ENCODE measurements around the gene ZNF611. TPM values are rescaled to one million over a fixed set of nuclear protein-coding genes. Genes with fewer than 3 reads are reported as not detected.

ZNF611 gene
- total RNA-seq, 1 experiment from 2014 or later: 22.4 TPM

DNA sequence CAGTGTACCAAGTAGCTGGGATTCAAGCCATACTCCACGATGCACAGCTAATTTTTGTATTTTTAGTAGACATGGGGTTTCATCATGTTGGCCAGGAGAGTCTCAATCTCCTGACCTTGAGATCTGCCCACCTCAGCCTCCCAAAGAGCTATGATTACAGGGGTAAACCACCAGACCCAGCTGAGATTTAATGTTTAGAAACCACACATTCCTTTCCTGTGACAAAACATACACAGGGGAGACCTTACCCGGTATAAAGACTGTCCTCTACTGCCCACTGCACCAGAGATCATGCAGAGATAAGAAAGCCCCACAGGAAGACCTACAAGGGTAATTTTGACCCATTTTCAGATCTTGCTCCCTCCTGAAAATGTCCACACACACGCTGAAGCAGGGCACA lies 73.9 kb downstream of the ZNF611 start:
- ATAC-seq (no peak), DNase-seq (ENCODE audit: low spot score) (no peak)
- H3K4me3 Mint-ChIP-seq: no peak overlapping the region

DNA sequence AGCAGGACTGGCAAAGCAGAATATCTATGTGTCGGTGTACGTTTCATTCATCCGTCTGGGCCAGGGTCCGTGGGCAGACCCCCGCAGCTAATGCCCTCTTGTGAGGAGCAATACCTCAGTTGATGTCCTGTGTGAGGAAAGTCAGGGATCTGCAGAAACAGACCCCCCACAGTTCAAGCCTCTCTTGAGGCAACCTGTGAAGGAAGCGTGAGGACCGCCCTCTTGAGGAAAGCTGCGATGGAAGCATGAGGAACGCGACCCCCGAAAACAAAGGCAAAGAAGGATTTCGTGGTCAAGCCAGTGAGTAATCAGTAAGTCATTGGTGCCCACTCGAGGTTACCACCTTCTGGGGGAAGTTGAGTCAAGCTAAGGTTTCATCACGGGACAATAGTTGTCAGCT lies 75.8 kb downstream of the ZNF611 start:
- ATAC-seq: peak; percentile 64
- H3K4me3 Mint-ChIP-seq: no peak overlapping the region
- H3K36me3 Mint-ChIP-seq: peaks cover 11% of the 10 kb centered on the region
- ChIA-PET POLR2A (no interaction called here), CTCF (interaction anchor here (0.5 to 1.5 kb wide), 8 partner anchors 9 to 315 kb away, joined by 3 to 4 read pairs (median 3); no protein-coding TSS in a partner anchor)
- no peaks in the 10 kb centered on the region for H3K9me3 Mint-ChIP-seq
- no peak overlapping the region; the same call in 1 of the 2 replicates for H3K27ac Mint-ChIP-seq
- peaks cover 12% of the 10 kb centered on the region for H3K4me1 Mint-ChIP-seq
- DNase-seq (ENCODE audit: low spot score): peak; percentile 32
- peaks cover 23% of the 10 kb centered on the region for H3K27me3 Mint-ChIP-seq (ENCODE audit: low read depth)
- TF ChIP-seq, protein P1, sequence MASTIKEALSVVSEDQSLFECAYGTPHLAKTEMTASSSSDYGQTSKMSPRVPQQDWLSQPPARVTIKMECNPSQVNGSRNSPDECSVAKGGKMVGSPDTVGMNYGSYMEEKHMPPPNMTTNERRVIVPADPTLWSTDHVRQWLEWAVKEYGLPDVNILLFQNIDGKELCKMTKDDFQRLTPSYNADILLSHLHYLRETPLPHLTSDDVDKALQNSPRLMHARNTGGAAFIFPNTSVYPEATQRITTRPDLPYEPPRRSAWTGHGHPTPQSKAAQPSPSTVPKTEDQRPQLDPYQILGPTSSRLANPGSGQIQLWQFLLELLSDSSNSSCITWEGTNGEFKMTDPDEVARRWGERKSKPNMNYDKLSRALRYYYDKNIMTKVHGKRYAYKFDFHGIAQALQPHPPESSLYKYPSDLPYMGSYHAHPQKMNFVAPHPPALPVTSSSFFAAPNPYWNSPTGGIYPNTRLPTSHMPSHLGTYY (CRISPR knock-in tag; IDR thresholded peaks at IDR 0.05): no peak
- no peak for TF ChIP-seq ZBTB21 (CRISPR knock-in tag; IDR thresholded peaks at IDR 0.05; ENCODE audit: borderline replicate concordance)
- TF ChIP-seq, protein P2, sequence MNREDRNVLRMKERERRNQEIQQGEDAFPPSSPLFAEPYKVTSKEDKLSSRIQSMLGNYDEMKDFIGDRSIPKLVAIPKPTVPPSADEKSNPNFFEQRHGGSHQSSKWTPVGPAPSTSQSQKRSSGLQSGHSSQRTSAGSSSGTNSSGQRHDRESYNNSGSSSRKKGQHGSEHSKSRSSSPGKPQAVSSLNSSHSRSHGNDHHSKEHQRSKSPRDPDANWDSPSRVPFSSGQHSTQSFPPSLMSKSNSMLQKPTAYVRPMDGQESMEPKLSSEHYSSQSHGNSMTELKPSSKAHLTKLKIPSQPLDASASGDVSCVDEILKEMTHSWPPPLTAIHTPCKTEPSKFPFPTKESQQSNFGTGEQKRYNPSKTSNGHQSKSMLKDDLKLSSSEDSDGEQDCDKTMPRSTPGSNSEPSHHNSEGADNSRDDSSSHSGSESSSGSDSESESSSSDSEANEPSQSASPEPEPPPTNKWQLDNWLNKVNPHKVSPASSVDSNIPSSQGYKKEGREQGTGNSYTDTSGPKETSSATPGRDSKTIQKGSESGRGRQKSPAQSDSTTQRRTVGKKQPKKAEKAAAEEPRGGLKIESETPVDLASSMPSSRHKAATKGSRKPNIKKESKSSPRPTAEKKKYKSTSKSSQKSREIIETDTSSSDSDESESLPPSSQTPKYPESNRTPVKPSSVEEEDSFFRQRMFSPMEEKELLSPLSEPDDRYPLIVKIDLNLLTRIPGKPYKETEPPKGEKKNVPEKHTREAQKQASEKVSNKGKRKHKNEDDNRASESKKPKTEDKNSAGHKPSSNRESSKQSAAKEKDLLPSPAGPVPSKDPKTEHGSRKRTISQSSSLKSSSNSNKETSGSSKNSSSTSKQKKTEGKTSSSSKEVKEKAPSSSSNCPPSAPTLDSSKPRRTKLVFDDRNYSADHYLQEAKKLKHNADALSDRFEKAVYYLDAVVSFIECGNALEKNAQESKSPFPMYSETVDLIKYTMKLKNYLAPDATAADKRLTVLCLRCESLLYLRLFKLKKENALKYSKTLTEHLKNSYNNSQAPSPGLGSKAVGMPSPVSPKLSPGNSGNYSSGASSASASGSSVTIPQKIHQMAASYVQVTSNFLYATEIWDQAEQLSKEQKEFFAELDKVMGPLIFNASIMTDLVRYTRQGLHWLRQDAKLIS (CRISPR knock-in tag; IDR thresholded peaks at IDR 0.05; ENCODE audit: borderline replicate concordance): no peak

More for the DNA sequence above, 73.9 kb downstream of the ZNF611 start:
- Mint-ChIP-seq H3K4me1 (peaks cover 28% of the 10 kb centered on the region), H3K36me3 (no peaks in the 10 kb centered on the region), H3K27me3 (ENCODE audit: low read depth) (peaks cover 23% of the 10 kb centered on the region), H3K9me3 (no peaks in the 10 kb centered on the region), H3K27ac (no peak overlapping the region)
- ChIA-PET POLR2A (no interaction called here), CTCF (interaction anchor here (0.8 kb wide), 1 partner anchor 128 kb away, joined by 3 read pairs; no protein-coding TSS in a partner anchor)
- TF ChIP-seq, protein P3, sequence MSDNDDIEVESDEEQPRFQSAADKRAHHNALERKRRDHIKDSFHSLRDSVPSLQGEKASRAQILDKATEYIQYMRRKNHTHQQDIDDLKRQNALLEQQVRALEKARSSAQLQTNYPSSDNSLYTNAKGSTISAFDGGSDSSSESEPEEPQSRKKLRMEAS (CRISPR knock-in tag; IDR thresholded peaks at IDR 0.05): no peak
- TF ChIP-seq KAT7 (CRISPR knock-in tag; IDR thresholded peaks at IDR 0.05; ENCODE audit: borderline replicate concordance): no peak
- TF ChIP-seq, protein P4, sequence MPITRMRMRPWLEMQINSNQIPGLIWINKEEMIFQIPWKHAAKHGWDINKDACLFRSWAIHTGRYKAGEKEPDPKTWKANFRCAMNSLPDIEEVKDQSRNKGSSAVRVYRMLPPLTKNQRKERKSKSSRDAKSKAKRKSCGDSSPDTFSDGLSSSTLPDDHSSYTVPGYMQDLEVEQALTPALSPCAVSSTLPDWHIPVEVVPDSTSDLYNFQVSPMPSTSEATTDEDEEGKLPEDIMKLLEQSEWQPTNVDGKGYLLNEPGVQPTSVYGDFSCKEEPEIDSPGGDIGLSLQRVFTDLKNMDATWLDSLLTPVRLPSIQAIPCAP (CRISPR knock-in tag; IDR thresholded peaks at IDR 0.05): no peak
- no peak for TF ChIP-seq GTF2I (CRISPR knock-in tag; conservative IDR thresholded peaks at IDR 0.05)
- TF ChIP-seq TP53 (CRISPR knock-in tag; IDR thresholded peaks at IDR 0.05): no peak
- TF ChIP-seq HMGA2 (CRISPR knock-in tag; IDR thresholded peaks at IDR 0.05): no peak
- TF ChIP-seq, protein P5, sequence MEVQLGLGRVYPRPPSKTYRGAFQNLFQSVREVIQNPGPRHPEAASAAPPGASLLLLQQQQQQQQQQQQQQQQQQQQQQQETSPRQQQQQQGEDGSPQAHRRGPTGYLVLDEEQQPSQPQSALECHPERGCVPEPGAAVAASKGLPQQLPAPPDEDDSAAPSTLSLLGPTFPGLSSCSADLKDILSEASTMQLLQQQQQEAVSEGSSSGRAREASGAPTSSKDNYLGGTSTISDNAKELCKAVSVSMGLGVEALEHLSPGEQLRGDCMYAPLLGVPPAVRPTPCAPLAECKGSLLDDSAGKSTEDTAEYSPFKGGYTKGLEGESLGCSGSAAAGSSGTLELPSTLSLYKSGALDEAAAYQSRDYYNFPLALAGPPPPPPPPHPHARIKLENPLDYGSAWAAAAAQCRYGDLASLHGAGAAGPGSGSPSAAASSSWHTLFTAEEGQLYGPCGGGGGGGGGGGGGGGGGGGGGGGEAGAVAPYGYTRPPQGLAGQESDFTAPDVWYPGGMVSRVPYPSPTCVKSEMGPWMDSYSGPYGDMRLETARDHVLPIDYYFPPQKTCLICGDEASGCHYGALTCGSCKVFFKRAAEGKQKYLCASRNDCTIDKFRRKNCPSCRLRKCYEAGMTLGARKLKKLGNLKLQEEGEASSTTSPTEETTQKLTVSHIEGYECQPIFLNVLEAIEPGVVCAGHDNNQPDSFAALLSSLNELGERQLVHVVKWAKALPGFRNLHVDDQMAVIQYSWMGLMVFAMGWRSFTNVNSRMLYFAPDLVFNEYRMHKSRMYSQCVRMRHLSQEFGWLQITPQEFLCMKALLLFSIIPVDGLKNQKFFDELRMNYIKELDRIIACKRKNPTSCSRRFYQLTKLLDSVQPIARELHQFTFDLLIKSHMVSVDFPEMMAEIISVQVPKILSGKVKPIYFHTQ (CRISPR knock-in tag; IDR thresholded peaks at IDR 0.05): no peak
- TF ChIP-seq CREM (CRISPR knock-in tag; IDR thresholded peaks at IDR 0.05): no peak
- TF ChIP-seq, protein P6, sequence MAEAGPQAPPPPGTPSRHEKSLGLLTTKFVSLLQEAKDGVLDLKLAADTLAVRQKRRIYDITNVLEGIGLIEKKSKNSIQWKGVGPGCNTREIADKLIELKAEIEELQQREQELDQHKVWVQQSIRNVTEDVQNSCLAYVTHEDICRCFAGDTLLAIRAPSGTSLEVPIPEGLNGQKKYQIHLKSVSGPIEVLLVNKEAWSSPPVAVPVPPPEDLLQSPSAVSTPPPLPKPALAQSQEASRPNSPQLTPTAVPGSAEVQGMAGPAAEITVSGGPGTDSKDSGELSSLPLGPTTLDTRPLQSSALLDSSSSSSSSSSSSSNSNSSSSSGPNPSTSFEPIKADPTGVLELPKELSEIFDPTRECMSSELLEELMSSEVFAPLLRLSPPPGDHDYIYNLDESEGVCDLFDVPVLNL (CRISPR knock-in tag; IDR thresholded peaks at IDR 0.05; ENCODE audit: borderline replicate concordance, low read depth): no peak
- TF ChIP-seq, protein P7, sequence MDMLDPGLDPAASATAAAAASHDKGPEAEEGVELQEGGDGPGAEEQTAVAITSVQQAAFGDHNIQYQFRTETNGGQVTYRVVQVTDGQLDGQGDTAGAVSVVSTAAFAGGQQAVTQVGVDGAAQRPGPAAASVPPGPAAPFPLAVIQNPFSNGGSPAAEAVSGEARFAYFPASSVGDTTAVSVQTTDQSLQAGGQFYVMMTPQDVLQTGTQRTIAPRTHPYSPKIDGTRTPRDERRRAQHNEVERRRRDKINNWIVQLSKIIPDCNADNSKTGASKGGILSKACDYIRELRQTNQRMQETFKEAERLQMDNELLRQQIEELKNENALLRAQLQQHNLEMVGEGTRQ (CRISPR knock-in tag; IDR thresholded peaks at IDR 0.05): no peak
- TF ChIP-seq, protein P8, sequence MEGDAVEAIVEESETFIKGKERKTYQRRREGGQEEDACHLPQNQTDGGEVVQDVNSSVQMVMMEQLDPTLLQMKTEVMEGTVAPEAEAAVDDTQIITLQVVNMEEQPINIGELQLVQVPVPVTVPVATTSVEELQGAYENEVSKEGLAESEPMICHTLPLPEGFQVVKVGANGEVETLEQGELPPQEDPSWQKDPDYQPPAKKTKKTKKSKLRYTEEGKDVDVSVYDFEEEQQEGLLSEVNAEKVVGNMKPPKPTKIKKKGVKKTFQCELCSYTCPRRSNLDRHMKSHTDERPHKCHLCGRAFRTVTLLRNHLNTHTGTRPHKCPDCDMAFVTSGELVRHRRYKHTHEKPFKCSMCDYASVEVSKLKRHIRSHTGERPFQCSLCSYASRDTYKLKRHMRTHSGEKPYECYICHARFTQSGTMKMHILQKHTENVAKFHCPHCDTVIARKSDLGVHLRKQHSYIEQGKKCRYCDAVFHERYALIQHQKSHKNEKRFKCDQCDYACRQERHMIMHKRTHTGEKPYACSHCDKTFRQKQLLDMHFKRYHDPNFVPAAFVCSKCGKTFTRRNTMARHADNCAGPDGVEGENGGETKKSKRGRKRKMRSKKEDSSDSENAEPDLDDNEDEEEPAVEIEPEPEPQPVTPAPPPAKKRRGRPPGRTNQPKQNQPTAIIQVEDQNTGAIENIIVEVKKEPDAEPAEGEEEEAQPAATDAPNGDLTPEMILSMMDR (IDR thresholded peaks at IDR 0.05): no peak
- TF ChIP-seq CBFB (CRISPR knock-in tag; IDR thresholded peaks at IDR 0.05; ENCODE audit: low read depth): no peak
- no peak for TF ChIP-seq OVOL2 (CRISPR knock-in tag; IDR thresholded peaks at IDR 0.05; ENCODE audit: borderline replicate concordance)
- TF ChIP-seq NR3C1 (CRISPR knock-in tag; conservative IDR thresholded peaks at IDR 0.05; ENCODE audit: low read depth): no peak
- TF ChIP-seq, protein P9, sequence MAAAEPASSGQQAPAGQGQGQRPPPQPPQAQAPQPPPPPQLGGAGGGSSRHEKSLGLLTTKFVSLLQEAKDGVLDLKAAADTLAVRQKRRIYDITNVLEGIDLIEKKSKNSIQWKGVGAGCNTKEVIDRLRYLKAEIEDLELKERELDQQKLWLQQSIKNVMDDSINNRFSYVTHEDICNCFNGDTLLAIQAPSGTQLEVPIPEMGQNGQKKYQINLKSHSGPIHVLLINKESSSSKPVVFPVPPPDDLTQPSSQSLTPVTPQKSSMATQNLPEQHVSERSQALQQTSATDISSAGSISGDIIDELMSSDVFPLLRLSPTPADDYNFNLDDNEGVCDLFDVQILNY (CRISPR knock-in tag; IDR thresholded peaks at IDR 0.05): no peak

All from WTC11 (cell line).